Karpas-422 (cell line): ENCODE data around the gene LY86. TPM values are rescaled to one million over a fixed set of nuclear protein-coding genes. Genes with fewer than 3 reads are reported as not detected.

Experiments used
- DNase-seq: peaks from one replicate; pipeline ENCODE4 v3.0.0-alpha.2; 2015
- H2AFZ ChIP-seq: fragments of 200-600 bp; sonication (generic); 2 replicates; pipeline ENCODE4 v1.6.1; 2014; ENCODE audit warnings: antibody characterized with exemption, low read length, mixed read lengths
- H3K27ac ChIP-seq: fragments of 200-600 bp; sonication (generic); 2 replicates; pipeline ENCODE4 v1.5.1; 2014; ENCODE audit warnings: mild to moderate bottlenecking, low read length, moderate library complexity
- H3K27me3 ChIP-seq: fragments of 200-600 bp; sonication (generic); 2 replicates; pipeline ENCODE4 v1.6.1; 2014; ENCODE audit warnings: low read length, mixed read lengths
- H3K36me3 ChIP-seq: fragments of 200-600 bp; sonication (generic); 2 replicates; pipeline ENCODE4 v1.6.1; 2014; ENCODE audit warnings: low read length, mixed read lengths; ENCODE audit not compliant: insufficient read depth
- H3K4me1 ChIP-seq: fragments of 200-600 bp; sonication (generic); 2 replicates; pipeline ENCODE4 v1.6.1; 2014; ENCODE audit warnings: mild to moderate bottlenecking, low read length, mixed read lengths
- H3K4me2 ChIP-seq: fragments of 200-600 bp; sonication (generic); 2 replicates; pipeline ENCODE4 v1.6.1; 2014; ENCODE audit warnings: low read length, low read depth, mild to moderate bottlenecking; ENCODE audit not compliant: poor library complexity, severe bottlenecking
- H3K4me3 ChIP-seq: fragments of 200-600 bp; sonication (generic); 2 replicates; pipeline ENCODE4 v1.5.1; 2014; ENCODE audit warnings: mild to moderate bottlenecking, antibody characterized with exemption, low read length, mixed read lengths
- H3K79me2 ChIP-seq: fragments of 200-600 bp; sonication (generic); 2 replicates; pipeline ENCODE4 v1.6.1; 2014; ENCODE audit warnings: mild to moderate bottlenecking, low read length, mixed read lengths
- H3K9ac ChIP-seq: fragments of 200-600 bp; sonication (generic); 2 replicates; pipeline ENCODE4 v1.6.0; 2014; ENCODE audit warnings: low read length
- H3K9me2 ChIP-seq: fragments of 200-600 bp; sonication (generic), shearing (Covaris generic); replicated peaks from 2 replicates; pipeline ENCODE4 v1.6.0; 2014; ENCODE audit warnings: mild to moderate bottlenecking, low read length, moderate library complexity; ENCODE audit not compliant: insufficient read depth
- H3K9me3 ChIP-seq: fragments of 300-700, 200-600 bp; sonication (generic); 2 replicates; pipeline ENCODE4 v1.6.1; 2014; ENCODE audit warnings: low read length, mixed read lengths
- H4K20me1 ChIP-seq: fragments of 200-600 bp; sonication (generic); 2 replicates; pipeline ENCODE4 v1.6.1; 2014; ENCODE audit warnings: mild to moderate bottlenecking, antibody characterized with exemption, low read length, low read depth; ENCODE audit not compliant: insufficient read depth
- total RNA-seq: library from RNA; depleted of rRNA; stranded (reverse); fragments of >200 nt; shearing (Covaris generic); gene quantifications from 2 replicates; pipeline ENCODE4 v1.2.3, GENCODE V29; 2014; ENCODE audit warnings: low replicate concordance

Gene LY86
- total RNA-seq, 1 experiment from 2014 or later = 187 TPM

GRCh38 chr6:6700407-6701270 is 112.1 kb downstream of the LY86 start:
- Histone ChIP-seq H2AFZ (no peak overlapping the region), H3K27ac (no peak overlapping the region), H3K79me2 (no peaks in the 10 kb centered on the region), H3K9ac (no peak overlapping the region), H3K9me2 (no peaks in the 10 kb centered on the region), H3K4me3 (no peak overlapping the region), H3K9me3 (no peaks in the 10 kb centered on the region), H3K4me2 (no peak overlapping the region), H3K4me1 (no peaks in the 10 kb centered on the region), H3K27me3 (no peaks in the 10 kb centered on the region), H4K20me1 (no peaks in the 10 kb centered on the region), H3K36me3 (no peaks in the 10 kb centered on the region)
- no peak for DNase-seq

DNA sequence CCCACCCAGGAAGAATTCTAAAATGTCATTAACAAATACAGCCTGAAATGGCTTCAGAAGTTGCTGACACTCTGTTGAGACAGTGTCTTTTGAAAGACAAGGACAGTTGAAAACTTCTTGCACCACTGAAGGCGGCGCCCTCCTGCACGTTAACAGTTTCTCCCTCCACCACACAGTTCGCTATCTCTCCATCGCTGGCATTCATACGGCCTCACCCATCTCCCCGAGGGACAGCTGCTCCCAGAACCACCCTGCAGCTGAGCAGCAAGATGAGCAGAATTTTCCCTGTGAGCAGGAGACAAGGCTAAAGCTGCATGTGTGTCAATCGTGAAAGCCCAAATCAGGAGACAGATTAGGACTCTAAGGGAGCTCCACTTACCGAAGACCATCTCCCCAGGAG is 113.3 kb downstream of the LY86 start:
- Histone ChIP-seq H2AFZ (no peak overlapping the region), H3K27me3 (no peaks in the 10 kb centered on the region), H3K27ac (no peak overlapping the region), H4K20me1 (no peaks in the 10 kb centered on the region), H3K9me3 (no peaks in the 10 kb centered on the region), H3K36me3 (no peaks in the 10 kb centered on the region), H3K9me2 (no peaks in the 10 kb centered on the region), H3K4me3 (no peak overlapping the region), H3K9ac (no peak overlapping the region), H3K4me1 (no peaks in the 10 kb centered on the region), H3K4me2 (no peak overlapping the region), H3K79me2 (no peaks in the 10 kb centered on the region)
- DNase-seq = no peak

GRCh38 chr6:6703699-6704098 is 115.2 kb downstream of the LY86 start:
- no peak for DNase-seq
- Histone ChIP-seq H3K4me2 (no peak overlapping the region), H3K36me3 (no peaks in the 10 kb centered on the region), H4K20me1 (no peaks in the 10 kb centered on the region), H2AFZ (no peak overlapping the region), H3K27me3 (no peaks in the 10 kb centered on the region), H3K9me2 (no peaks in the 10 kb centered on the region), H3K4me1 (no peaks in the 10 kb centered on the region), H3K9me3 (no peaks in the 10 kb centered on the region), H3K27ac (no peak overlapping the region), H3K9ac (no peak overlapping the region), H3K4me3 (no peak overlapping the region), H3K79me2 (no peaks in the 10 kb centered on the region)
